ENCODE data around the gene SERPINA10.

DNA sequence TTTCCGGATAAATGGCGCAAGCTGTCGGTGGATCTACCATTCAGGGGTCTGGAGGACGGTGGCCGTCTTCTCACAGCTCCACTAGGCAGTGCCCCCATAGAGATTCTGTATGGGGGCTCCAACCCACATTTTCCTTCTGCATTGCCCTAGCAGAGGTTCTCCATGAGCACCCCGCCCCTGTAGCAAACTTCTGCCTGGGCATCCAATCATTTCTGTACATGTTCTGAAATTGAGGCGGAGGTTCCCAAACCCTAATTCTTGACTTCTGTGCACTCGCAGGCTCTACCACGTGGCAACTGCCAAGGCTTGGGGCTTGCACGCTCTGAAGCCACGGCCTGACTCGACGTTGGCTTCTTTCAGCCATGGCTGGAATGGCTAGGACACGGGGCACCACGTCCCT lies 5.1 kb upstream of the SERPINA10 start:
- TF ChIP-seq, protein P1, sequence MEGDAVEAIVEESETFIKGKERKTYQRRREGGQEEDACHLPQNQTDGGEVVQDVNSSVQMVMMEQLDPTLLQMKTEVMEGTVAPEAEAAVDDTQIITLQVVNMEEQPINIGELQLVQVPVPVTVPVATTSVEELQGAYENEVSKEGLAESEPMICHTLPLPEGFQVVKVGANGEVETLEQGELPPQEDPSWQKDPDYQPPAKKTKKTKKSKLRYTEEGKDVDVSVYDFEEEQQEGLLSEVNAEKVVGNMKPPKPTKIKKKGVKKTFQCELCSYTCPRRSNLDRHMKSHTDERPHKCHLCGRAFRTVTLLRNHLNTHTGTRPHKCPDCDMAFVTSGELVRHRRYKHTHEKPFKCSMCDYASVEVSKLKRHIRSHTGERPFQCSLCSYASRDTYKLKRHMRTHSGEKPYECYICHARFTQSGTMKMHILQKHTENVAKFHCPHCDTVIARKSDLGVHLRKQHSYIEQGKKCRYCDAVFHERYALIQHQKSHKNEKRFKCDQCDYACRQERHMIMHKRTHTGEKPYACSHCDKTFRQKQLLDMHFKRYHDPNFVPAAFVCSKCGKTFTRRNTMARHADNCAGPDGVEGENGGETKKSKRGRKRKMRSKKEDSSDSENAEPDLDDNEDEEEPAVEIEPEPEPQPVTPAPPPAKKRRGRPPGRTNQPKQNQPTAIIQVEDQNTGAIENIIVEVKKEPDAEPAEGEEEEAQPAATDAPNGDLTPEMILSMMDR (conservative IDR thresholded peaks at IDR 0.05), result no peak
- no peak for TF ChIP-seq ZFX (IDR thresholded peaks at IDR 0.05)

Measured in C4-2B (cell line).